Measurements from ENCODE around the gene DCAKD.
"Not testable (repeated sequence)": the region's sequence is repeated elsewhere in the genome, so short reads cannot be mapped to it uniquely, and the experiment has no call there.

- TF ChIP-seq POLR2AphosphoS5 (IDR thresholded peaks at IDR 0.05; ENCODE audit: borderline replicate concordance, low read depth, low read length); EZH2 (IDR thresholded peaks at IDR 0.05); FOXP2 (optimal IDR thresholded peaks at IDR 0.05; ENCODE audit: control extremely low read depth, extremely low read length, insufficient read depth): not testable (repeated sequence)
Measured at GRCh38 chr17:45051720-45052051, 254 bp upstream of the DCAKD start.
